Testis (tissue), 3 donors: Measurements from ENCODE around the gene KLHDC7B. TPM values are rescaled to one million over a fixed set of nuclear protein-coding genes. Genes with fewer than 3 reads are reported as not detected.

ENCODE experiments used
- DNase-seq: peaks from one replicate; pipeline ENCODE4 v3.0.0-alpha.2; 2019
- H3K27ac ChIP-seq, 2 donors: fragments of 200-600 bp; sonication (generic); one replicate each; pipeline ENCODE4 v1.5.1; 2019
- H3K27me3 ChIP-seq: fragments of 200-600 bp; sonication (generic); one replicate; pipeline ENCODE4 v1.5.1; 2019
- H3K36me3 ChIP-seq: fragments of 200-600 bp; sonication (generic); one replicate; pipeline ENCODE4 v1.5.1; 2017; ENCODE audit warnings: low read depth; ENCODE audit errors: missing control alignments
- H3K4me1 ChIP-seq: fragments of 200-600 bp; sonication (generic); one replicate; pipeline ENCODE4 v1.5.1; 2019
- H3K4me3 ChIP-seq, 2 donors: fragments of 200-600 bp; sonication (generic); one replicate each; pipeline ENCODE4 v1.5.1; 2017 to 2019
- H3K9me3 ChIP-seq: fragments of 200-600 bp; sonication (generic); one replicate; pipeline ENCODE4 v1.5.1; 2017
- POLR2A ChIP-seq: fragments of 450-650 bp; IDR thresholded peaks from one replicate; pipeline ENCODE4 v1.6.1; 2017; ENCODE audit warnings: antibody characterized with exemption, mild to moderate bottlenecking, moderate library complexity
- WGBS, 2 donors: methylation state at CpG; one replicate each; pipeline ENCODE4 v1.1.5; 2018; 5-methylcytosine and 5-hydroxymethylcytosine counted together
- intact Hi-C: fragments of 100-400 bp; cut with DNase I; formaldehyde crosslinking; loops from one replicate; pipeline ENCODE4 v1.15.1; 2023; ENCODE audit warnings: low total_unique reads
- polyA plus RNA-seq: library from polyadenylated mRNA; stranded (reverse); fragments of 350-450 nt; fragmentation: Illumina TruSeq; extraction: RNeasy Lipid Tissue Mini Kit (QIAGEN cat#74804); gene quantifications from one replicate; pipeline ENCODE4 v1.2.3, GENCODE V29; 2014; ENCODE audit warnings: low read depth, low replicate concordance; ENCODE audit not compliant: insufficient read depth
- total RNA-seq, 2 donors: library from RNA; depleted of rRNA; stranded (reverse); fragments of >200 nt; gene quantifications; one replicate each; pipeline ENCODE4 v1.2.3, GENCODE V29; 2016
- TF ChIP-seq, protein P1 (sequence below), 3 experiments: fragments of 450-650 bp in 2 of 3; fragments of 200-600 bp in 1 of 3; sonication (generic) in 1 of 3; IDR thresholded peaks; one replicate each; pipeline ENCODE4 v1.5.1; 2016 to 2019; ENCODE audit warnings: antibody characterized with exemption in 3 of 3, mild to moderate bottlenecking in 2 of 3, moderate library complexity in 1 of 3

Gene KLHDC7B
- total and polyA plus RNA-seq, 3 donors from 2014 or later, result 0.24 to 0.93 (median 0.51) TPM

DNA sequence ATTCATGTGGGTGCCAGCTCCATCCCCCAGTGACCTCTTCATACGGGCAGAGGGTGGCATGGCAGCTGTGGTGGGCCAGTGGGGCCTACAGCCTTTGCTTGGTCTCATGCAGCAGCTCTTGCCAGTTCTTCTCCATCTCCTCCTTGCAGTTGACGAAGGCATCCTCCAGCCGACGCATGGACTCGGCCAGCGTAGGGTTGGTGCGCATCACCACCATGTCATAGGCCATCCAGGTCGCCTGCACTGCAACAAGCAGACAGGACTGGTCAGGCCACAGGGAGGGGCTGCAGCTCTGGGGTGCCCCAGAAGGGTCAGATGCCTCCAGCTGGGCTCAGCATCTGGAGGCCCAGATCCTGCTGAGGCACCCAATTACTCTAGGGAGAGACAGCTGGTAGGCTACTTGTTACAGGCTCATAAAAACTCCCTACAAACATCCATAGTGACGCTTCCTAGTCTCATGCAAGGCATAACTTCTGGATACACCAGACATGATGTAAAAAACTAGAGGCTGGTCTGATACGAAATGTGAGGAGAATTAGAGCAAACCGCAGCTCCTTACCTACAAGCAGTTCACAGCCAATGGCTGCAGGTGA is 5.6 kb downstream of the KLHDC7B start:
- intact Hi-C loops, result no loop called here
- no peak for TF ChIP-seq POLR2A
- no peak for DNase-seq
- no peak overlapping the region for H3K27ac ChIP-seq
- peaks cover 11% of the 10 kb centered on the region for H3K4me1 ChIP-seq
- H3K36me3 ChIP-seq, result no peaks in the 10 kb centered on the region
- no peaks in the 10 kb centered on the region for H3K9me3 ChIP-seq
- H3K27me3 ChIP-seq, result no peaks in the 10 kb centered on the region
- WGBS, 2 donors, result 92% methylated on average over 10 to 11 of the region's 11 CpGs
- no peak overlapping the region for H3K4me3 ChIP-seq

DNA sequence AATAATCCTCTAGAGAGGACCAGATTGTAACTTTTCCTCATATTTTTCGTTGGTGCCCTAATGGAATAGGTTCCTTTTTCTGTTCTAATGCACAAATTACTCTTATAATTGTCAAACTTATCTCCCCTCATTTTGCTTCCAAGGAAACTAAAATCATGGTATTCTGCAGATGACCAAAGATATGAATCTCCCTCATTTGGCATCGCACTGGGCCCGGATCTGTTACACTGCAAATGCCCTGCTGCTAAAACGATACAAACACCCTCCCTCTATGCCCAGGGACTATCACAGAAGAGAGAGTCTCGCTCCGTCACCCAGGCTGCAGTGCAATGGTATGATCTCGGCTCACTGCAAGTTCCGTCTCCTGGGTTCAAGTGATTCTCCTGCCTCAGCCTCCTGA is 7.6 kb downstream of the KLHDC7B start:
- Histone ChIP-seq H3K27ac (no peak overlapping the region), H3K27me3 (no peaks in the 10 kb centered on the region), H3K36me3 (no peaks in the 10 kb centered on the region), H3K4me3 (no peak overlapping the region), H3K9me3 (no peaks in the 10 kb centered on the region), H3K4me1 (peaks cover 3% of the 10 kb centered on the region)
- intact Hi-C loops, result no loop called here
- WGBS, 2 donors, result 79% methylated on average over 8 of the region's 8 CpGs
- no peak for TF ChIP-seq POLR2A
- TF ChIP-seq, protein P1, sequence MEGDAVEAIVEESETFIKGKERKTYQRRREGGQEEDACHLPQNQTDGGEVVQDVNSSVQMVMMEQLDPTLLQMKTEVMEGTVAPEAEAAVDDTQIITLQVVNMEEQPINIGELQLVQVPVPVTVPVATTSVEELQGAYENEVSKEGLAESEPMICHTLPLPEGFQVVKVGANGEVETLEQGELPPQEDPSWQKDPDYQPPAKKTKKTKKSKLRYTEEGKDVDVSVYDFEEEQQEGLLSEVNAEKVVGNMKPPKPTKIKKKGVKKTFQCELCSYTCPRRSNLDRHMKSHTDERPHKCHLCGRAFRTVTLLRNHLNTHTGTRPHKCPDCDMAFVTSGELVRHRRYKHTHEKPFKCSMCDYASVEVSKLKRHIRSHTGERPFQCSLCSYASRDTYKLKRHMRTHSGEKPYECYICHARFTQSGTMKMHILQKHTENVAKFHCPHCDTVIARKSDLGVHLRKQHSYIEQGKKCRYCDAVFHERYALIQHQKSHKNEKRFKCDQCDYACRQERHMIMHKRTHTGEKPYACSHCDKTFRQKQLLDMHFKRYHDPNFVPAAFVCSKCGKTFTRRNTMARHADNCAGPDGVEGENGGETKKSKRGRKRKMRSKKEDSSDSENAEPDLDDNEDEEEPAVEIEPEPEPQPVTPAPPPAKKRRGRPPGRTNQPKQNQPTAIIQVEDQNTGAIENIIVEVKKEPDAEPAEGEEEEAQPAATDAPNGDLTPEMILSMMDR (IDR thresholded peaks at IDR 0.05), result no peak
- DNase-seq, result no peak

DNA sequence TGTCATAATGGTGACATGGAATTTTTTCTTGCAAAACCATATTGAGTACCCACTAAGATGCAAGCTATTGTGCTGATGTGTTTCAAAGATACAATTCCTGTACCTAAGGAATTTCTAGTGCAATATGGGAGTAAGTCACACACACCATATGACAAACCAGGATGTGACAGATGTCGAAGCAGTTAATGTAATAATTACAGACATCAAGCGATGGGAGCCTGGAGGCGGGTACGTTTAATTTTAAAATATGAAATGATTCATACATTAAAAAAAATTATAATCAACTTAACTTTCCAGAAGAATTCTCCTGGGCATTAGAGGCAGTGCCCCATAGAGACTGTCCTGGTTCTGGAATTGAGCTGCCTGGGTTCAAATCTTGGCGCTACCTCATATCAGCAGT is 11.0 kb downstream of the KLHDC7B start:
- TF ChIP-seq, protein P1 (IDR thresholded peaks at IDR 0.05), result no peak
- TF ChIP-seq POLR2A, result no peak
- WGBS, 2 donors, result 88 to 92% methylated on average over 5 of the region's 5 CpGs
- Histone ChIP-seq H3K9me3 (no peaks in the 10 kb centered on the region), H3K36me3 (no peaks in the 10 kb centered on the region), H3K27me3 (no peaks in the 10 kb centered on the region), H3K4me1 (no peaks in the 10 kb centered on the region), H3K27ac (no peak overlapping the region), H3K4me3 (no peak overlapping the region)
- no peak for DNase-seq
- intact Hi-C loops, result no loop called here

DNA sequence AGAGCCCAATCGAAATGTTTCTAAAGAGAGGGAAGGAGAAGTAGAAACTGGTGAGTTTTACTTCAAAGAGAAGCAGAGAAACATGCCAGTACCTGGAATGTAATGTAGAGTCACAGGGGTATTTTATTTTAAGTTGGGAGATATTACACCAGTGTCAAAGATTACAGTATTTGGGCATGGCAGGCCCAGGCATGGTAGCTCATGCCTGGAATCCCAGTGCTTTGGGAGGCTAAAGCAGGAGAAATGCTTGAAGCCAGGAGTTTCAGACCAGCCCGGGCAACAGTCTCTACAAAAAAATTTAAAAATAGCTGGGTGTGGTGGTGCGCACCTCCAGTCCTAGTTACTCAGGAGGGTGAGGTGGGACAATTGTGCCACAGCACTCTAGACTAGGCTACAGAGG is 14.3 kb downstream of the KLHDC7B start:
- TF ChIP-seq, protein P1 (IDR thresholded peaks at IDR 0.05), result no peak
- TF ChIP-seq POLR2A, result no peak
- no peaks in the 10 kb centered on the region for H3K36me3 ChIP-seq
- no peak overlapping the region for H3K4me3 ChIP-seq
- no peaks in the 10 kb centered on the region for H3K9me3 ChIP-seq
- H3K27ac ChIP-seq, result no peak overlapping the region
- H3K4me1 ChIP-seq, result peaks cover 9% of the 10 kb centered on the region
- intact Hi-C loops, result no loop called here
- WGBS, 2 donors, result 83 to 94% methylated on average over 3 of the region's 3 CpGs
- no peak for DNase-seq
- no peaks in the 10 kb centered on the region for H3K27me3 ChIP-seq

DNA sequence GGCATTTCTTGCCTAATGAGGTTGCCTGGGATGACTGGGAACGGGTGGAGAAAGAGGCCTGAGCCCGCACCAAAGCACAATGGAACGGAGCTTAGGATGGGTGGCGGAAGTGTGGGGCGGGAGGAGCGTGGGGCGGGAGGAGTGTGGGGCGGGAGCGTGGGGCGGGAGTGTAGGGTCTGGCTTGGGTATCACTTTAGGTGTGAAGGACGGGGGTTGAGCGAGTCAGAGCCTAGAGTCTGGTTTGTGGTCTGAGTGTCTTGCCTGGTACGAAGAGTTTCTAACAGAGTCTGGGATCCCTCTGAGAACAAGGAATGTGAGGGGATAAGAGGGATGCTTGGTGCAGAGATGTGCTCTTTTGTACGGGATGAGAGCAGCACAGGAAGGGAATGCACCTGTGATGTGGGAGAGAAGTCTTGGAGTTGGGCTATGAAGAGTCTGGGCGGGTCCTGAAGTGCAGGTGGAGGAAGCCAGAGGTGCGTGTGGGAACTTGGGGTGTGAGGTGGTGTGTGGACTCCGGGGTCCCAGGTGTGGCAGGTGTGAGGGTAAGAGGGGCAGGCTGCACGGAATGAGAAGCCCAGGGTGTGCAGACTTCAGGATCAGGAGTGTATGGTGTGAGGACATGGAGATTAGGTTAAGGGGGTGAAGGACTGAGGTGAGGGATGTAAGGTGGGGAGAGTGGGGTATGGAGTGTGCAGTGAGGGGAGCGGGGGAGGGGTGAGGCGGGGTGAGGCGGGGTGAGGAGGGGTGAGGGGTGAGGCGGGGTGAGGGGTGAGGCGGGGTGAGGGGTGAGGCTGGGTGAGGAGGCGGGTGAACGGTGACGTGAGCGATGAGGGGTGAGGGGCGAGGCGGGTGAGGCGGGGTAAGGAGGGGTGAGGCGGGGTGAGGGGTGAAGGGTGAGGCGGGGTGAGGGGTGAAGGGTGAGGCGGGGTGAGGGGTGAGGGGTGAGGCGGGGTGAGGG is 16.0 kb downstream of the KLHDC7B start:
- intact Hi-C loops, result no loop called here
- Histone ChIP-seq H3K27ac (no peak overlapping the region), H3K27me3 (no peaks in the 10 kb centered on the region), H3K9me3 (no peaks in the 10 kb centered on the region), H3K36me3 (no peaks in the 10 kb centered on the region), H3K4me1 (peaks cover 9% of the 10 kb centered on the region), H3K4me3 (no peak overlapping the region)
- no peak for TF ChIP-seq POLR2A
- TF ChIP-seq, protein P1 (IDR thresholded peaks at IDR 0.05), result no peak
- WGBS, 2 donors, result 37 to 63% methylated on average over 18 of the region's 34 CpGs
- DNase-seq, result no peak
